Thoracic aorta (tissue), 2 donors: ENCODE results near the gene NFKBIL1. TPM values are rescaled to one million over a fixed set of nuclear protein-coding genes. Genes with fewer than 3 reads are reported as not detected.

Source experiments
- ATAC-seq: fragments of 150-250 bp; one replicate; pipeline ENCODE4 v1.8.0; 2017; ENCODE audit warnings: low read depth; ENCODE audit not compliant: insufficient number of reproducible peaks, low FRiP score
- DNase-seq: peaks from one replicate; pipeline ENCODE4 v3.0.0-alpha.2; 2020; ENCODE audit warnings: low spot score
- H3K27ac ChIP-seq, 2 donors: fragments of 200-600 bp; sonication (generic); 1 replicate in 1 of 2; 2 replicates in 1 of 2; pipeline ENCODE4 v1.5.1; 2016; ENCODE audit warnings: mild to moderate bottlenecking in 2 of 2, moderate library complexity in 2 of 2
- H3K27me3 ChIP-seq: fragments of 200-600 bp; sonication (generic); replicated peaks from 2 replicates; pipeline ENCODE4 v1.6.0; 2016; ENCODE audit warnings: mild to moderate bottlenecking; ENCODE audit not compliant: insufficient read depth
- H3K36me3 ChIP-seq: fragments of 200-600 bp; sonication (generic); one replicate; pipeline ENCODE4 v1.5.1; 2016
- H3K4me1 ChIP-seq, 2 donors: fragments of 200-600 bp; sonication (generic); 1 replicate in 1 of 2; 2 replicates in 1 of 2; pipeline versions ENCODE4 v1.5.1 to v1.6.0; 2016; ENCODE audit warnings: low read depth in 2 of 2, mild to moderate bottlenecking in 1 of 2; ENCODE audit not compliant: control insufficient read depth in 1 of 2
- H3K4me3 ChIP-seq: fragments of 200-600 bp; sonication (generic); 2 replicates; pipeline ENCODE4 v1.5.1; 2016; ENCODE audit warnings: mild to moderate bottlenecking
- H3K9me3 ChIP-seq: fragments of 200-600 bp; sonication (generic); 2 replicates; pipeline ENCODE4 v1.5.1; 2016
- CTCF ChIP-seq: fragments of 200-600 bp; sonication (generic); IDR thresholded peaks from one replicate; pipeline ENCODE4 v1.5.1; 2019; ENCODE audit warnings: antibody characterized with exemption
- total RNA-seq, 2 donors: library from RNA; depleted of rRNA; stranded (reverse); fragments of >200 nt; gene quantifications; one replicate each; pipeline versions ENCODE4 v1.1.0 to v1.2.3, GENCODE V29; 2016

Gene NFKBIL1
- total RNA-seq, 2 donors from 2014 or later: 23.8 to 24.2 TPM

GRCh38 chr6:31513456-31514165 is 33.8 kb upstream of the NFKBIL1 start:
- Histone ChIP-seq H3K36me3 (no peaks in the 10 kb centered on the region), H3K4me3 (no peak overlapping the region), H3K27me3 (no peaks in the 10 kb centered on the region), H3K27ac (no peak overlapping the region), H3K9me3 (no peaks in the 10 kb centered on the region), H3K4me1 (no peaks in the 10 kb centered on the region)
- no peak for TF ChIP-seq CTCF
- no peak for ATAC-seq
- DNase-seq: no peak

GRCh38 chr6:31521835-31522234 is 25.6 kb upstream of the NFKBIL1 start:
- Histone ChIP-seq H3K27ac (no peak overlapping the region), H3K36me3 (no peaks in the 10 kb centered on the region), H3K4me3 (no peak overlapping the region), H3K9me3 (no peaks in the 10 kb centered on the region), H3K4me1 (no peaks in the 10 kb centered on the region), H3K27me3 (no peaks in the 10 kb centered on the region)
- no peak for ATAC-seq
- TF ChIP-seq CTCF: no peak
- no peak for DNase-seq

- DNase-seq (no peak), ATAC-seq (no peak)
- Histone ChIP-seq H3K27me3 (no peaks in the 10 kb centered on the region), H3K27ac (no peak overlapping the region), H3K4me3 (no peak overlapping the region), H3K4me1 (no peaks in the 10 kb centered on the region), H3K36me3 (peaks cover 10% of the 10 kb centered on the region), H3K9me3 (no peaks in the 10 kb centered on the region)
- TF ChIP-seq CTCF: no peak
Measured at GRCh38 chr6:31525553-31525931, 21.9 kb upstream of the NFKBIL1 start.

GRCh38 chr6:31525932-31526591 is 21.3 kb upstream of the NFKBIL1 start:
- DNase-seq: no peak
- peaks cover 15% of the 10 kb centered on the region for H3K36me3 ChIP-seq
- no peak for TF ChIP-seq CTCF
- H3K4me3 ChIP-seq: no peak overlapping the region
- H3K4me1 ChIP-seq: no peaks in the 10 kb centered on the region
- no peaks in the 10 kb centered on the region for H3K27me3 ChIP-seq
- ATAC-seq: no peak
- H3K27ac ChIP-seq: no peak overlapping the region
- no peaks in the 10 kb centered on the region for H3K9me3 ChIP-seq

GRCh38 chr6:31528307-31528777 is 19.1 kb upstream of the NFKBIL1 start:
- ATAC-seq (no peak), DNase-seq (no peak)
- no peak for TF ChIP-seq CTCF
- no peak overlapping the region for H3K4me3 ChIP-seq
- H3K27ac ChIP-seq: no peak overlapping the region
- no peaks in the 10 kb centered on the region for H3K27me3 ChIP-seq
- no peaks in the 10 kb centered on the region for H3K4me1 ChIP-seq
- H3K9me3 ChIP-seq: no peaks in the 10 kb centered on the region
- H3K36me3 ChIP-seq: peaks cover 24% of the 10 kb centered on the region
